ENCODE measurements around the gene CCDC90B. TPM values are rescaled to one million over a fixed set of nuclear protein-coding genes. Genes with fewer than 3 reads are reported as not detected.
A peak's percentile ranks its signal among the peaks of the same experiment; 100 is the strongest.

Gene CCDC90B
- total and polyA plus RNA-seq, 10 of the 15 experiments (the other 5 are each of a cell fraction or from before 2014, with no cell fraction given) = 33.2 to 91.5 (median 59.2) TPM

DNA sequence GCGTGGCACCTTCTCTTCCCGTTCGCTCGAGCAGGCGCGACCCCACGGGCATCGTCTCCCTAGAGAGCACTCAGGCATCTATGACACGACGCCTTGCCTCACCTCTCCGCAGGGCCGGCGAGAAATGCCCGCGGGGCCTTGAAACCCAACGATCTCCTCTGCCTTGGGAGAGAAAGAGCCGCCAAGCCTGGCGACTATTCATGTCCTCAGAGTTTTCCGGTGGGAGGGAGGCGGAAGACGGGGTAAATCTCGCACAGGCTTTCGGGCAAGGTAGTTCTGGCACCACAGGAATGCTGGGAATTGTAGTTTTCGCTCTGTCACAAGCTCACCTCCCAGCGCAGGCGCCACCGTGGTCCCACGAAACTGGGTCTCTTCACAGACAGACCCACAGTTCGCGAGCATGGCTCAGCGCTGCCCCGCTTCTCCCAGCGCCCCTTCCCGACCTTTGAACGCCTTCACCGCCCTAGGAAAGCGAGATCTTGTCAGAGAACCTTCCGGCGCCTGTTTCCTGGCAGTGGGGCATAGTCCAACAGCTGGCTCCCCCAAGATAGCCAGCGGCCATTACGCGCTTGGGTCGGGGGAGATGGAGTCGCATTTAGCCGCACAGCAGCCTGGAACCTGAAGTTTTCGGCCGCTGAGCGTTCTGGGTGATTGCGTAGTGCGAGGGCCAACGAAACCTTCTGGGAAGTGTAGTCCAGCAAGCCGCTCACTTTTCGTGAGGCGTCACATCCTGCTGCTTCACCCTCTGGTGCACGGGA, at the start of gene CCDC90B (continued):
- TF ChIP-seq NR2C1 (IDR thresholded peaks at IDR 0.05) (peak; percentile 76), BRCA1 (IDR thresholded peaks at IDR 0.05; ENCODE audit: low read depth, low read length) (no peak), MEF2B (IDR thresholded peaks at IDR 0.05; ENCODE audit: partially characterized antibody, poor library complexity, severe bottlenecking) (peak; percentile 71), KLF5 (IDR thresholded peaks at IDR 0.05; ENCODE audit: partially characterized antibody) (peak; percentile 84), SRF (IDR thresholded peaks at IDR 0.05; ENCODE audit: low read depth in 2 of 2, low read length in 2 of 2) (peak in 1 of 2 experiments; percentile 5; a peak in 1 of 4 replicates), IRF4 (IDR thresholded peaks at IDR 0.05; ENCODE audit: low read depth, low read length) (0 out of 2 replicates have a peak, but pooled peaks have one; percentile 41), YY1 (IDR thresholded peaks at IDR 0.05; ENCODE audit: low read depth, low read length) (peak; percentile 99), TCF3 (IDR thresholded peaks at IDR 0.05; ENCODE audit: borderline replicate concordance, insufficient read depth, low read depth, low read length) (peak; percentile 68; the same call in 1 of the 2 replicates), E2F4 (IDR thresholded peaks at IDR 0.05; ENCODE audit: low read depth, low read length) (peak; percentile 48; the same call in 1 of the 2 replicates), EED (IDR thresholded peaks at IDR 0.05; ENCODE audit: low read depth) (no peak; the same call in 1 of the 2 replicates), ZNF687 (IDR thresholded peaks at IDR 0.05) (no peak), ZBED1 (IDR thresholded peaks at IDR 0.05; ENCODE audit: borderline replicate concordance) (no peak), ATF7 (IDR thresholded peaks at IDR 0.05; ENCODE audit: low read depth) (peak; percentile 88), CHD4 (IDR thresholded peaks at IDR 0.05) (no peak), SP1 (IDR thresholded peaks at IDR 0.05; ENCODE audit: low read depth, low read length) (no peak), TCF12 (IDR thresholded peaks at IDR 0.05; ENCODE audit: low read depth, low read length) (no peak; the same call in 1 of the 2 replicates), NFIC (IDR thresholded peaks at IDR 0.05; ENCODE audit: low read depth, low read length) (no peak), FOS (IDR thresholded peaks at IDR 0.05; ENCODE audit: borderline replicate concordance, extremely low read depth, insufficient read length) (no peak), RELB (IDR thresholded peaks at IDR 0.05; ENCODE audit: low read depth) (peak; percentile 95), RAD21 (IDR thresholded peaks at IDR 0.05; ENCODE audit: insufficient read depth, low read depth, low read length) (no peak), SMAD1 (IDR thresholded peaks at IDR 0.05; ENCODE audit: low read depth, partially characterized antibody) (no peak), NFYA (IDR thresholded peaks at IDR 0.05; ENCODE audit: borderline replicate concordance, low read depth, low read length) (no peak)
- TF ChIP-seq, protein P1, sequence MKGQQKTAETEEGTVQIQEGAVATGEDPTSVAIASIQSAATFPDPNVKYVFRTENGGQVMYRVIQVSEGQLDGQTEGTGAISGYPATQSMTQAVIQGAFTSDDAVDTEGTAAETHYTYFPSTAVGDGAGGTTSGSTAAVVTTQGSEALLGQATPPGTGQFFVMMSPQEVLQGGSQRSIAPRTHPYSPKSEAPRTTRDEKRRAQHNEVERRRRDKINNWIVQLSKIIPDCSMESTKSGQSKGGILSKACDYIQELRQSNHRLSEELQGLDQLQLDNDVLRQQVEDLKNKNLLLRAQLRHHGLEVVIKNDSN (IDR thresholded peaks at IDR 0.05; ENCODE audit: borderline replicate concordance, extremely low read length, insufficient read depth, low read depth, low read length) = no peak
